ENCODE measurements around the gene GAPDH.
"Not testable (repeated sequence)": the region's sequence is repeated elsewhere in the genome, so short reads cannot be mapped to it uniquely, and the experiment has no call there.

Gene GAPDH

GRCh38 chr12:6533923-6534694 lies at the start of gene GAPDH:
Gene GAPDH, plus strand, starts transcription at chr12:6534517. Its CDS starts 316 bp downstream, at chr12:6534833.
- DNase-seq (ENCODE audit: low spot score) (peak; percentile 94), FAIRE-seq (peak; percentile 49)

GRCh38 chr12:6488240-6488639 lies 46.1 kb upstream of the GAPDH start:
- FAIRE-seq (no peak), DNase-seq (ENCODE audit: low spot score) (no peak)

- DNase-seq (ENCODE audit: low spot score) (no peak), FAIRE-seq (no peak)
Measured at GRCh38 chr12:6489449-6489848, 44.9 kb upstream of the GAPDH start.

GRCh38 chr12:6490673-6491072 lies 43.6 kb upstream of the GAPDH start:
- not testable (repeated sequence) for DNase-seq (ENCODE audit: low spot score); FAIRE-seq

GRCh38 chr12:6492838-6493496 lies 41.4 kb upstream of the GAPDH start, which contains the start of gene MRPL51:
Gene MRPL51, minus strand, starts transcription at chr12:6493262. Its CDS starts 126 bp downstream, at chr12:6493136.
- FAIRE-seq (peak; percentile 35), DNase-seq (ENCODE audit: low spot score) (peak; percentile 80)

- peak; percentile 92 for DNase-seq (ENCODE audit: low spot score)
- FAIRE-seq, result peak; percentile 44
Measured at GRCh38 chr12:6493497-6494257, 40.6 kb upstream of the GAPDH start, which contains the start of gene NCAPD2. Gene NCAPD2, plus strand, starts transcription at chr12:6494102. Its CDS starts 997 bp downstream, at chr12:6495099.

- FAIRE-seq (no peak), DNase-seq (ENCODE audit: low spot score) (no peak)
Measured at GRCh38 chr12:6494258-6494743, 40.0 kb upstream of the GAPDH start.

GRCh38 chr12:6494968-6495367 lies 39.3 kb upstream of the GAPDH start:
- no peak for DNase-seq (ENCODE audit: low spot score)
- FAIRE-seq, result no peak

GRCh38 chr12:6497291-6497690 lies 37.0 kb upstream of the GAPDH start:
- DNase-seq (ENCODE audit: low spot score); FAIRE-seq: not testable (repeated sequence)

GRCh38 chr12:6500466-6500865 lies 33.9 kb upstream of the GAPDH start:
- no peak for DNase-seq (ENCODE audit: low spot score)
- FAIRE-seq, result no peak

- FAIRE-seq (no peak), DNase-seq (ENCODE audit: low spot score) (no peak)
Measured at GRCh38 chr12:6507102-6507998, 27.0 kb upstream of the GAPDH start.

GRCh38 chr12:6508087-6508486 lies 26.2 kb upstream of the GAPDH start:
- no peak for DNase-seq (ENCODE audit: low spot score)
- no peak for FAIRE-seq

GRCh38 chr12:6520186-6520585 lies 14.1 kb upstream of the GAPDH start:
- DNase-seq (ENCODE audit: low spot score) (no peak), FAIRE-seq (no peak)

- DNase-seq (ENCODE audit: low spot score), result no peak
Measured at GRCh38 chr12:6522193-6522592, 12.1 kb upstream of the GAPDH start.

GRCh38 chr12:6523708-6524107 lies 10.6 kb upstream of the GAPDH start:
- DNase-seq (ENCODE audit: low spot score), result no peak
- no peak for FAIRE-seq

More at GRCh38 chr12:6522193-6522592, 12.1 kb upstream of the GAPDH start:
- FAIRE-seq, result no peak

- FAIRE-seq, result no peak
- no peak for DNase-seq (ENCODE audit: low spot score)
Measured at GRCh38 chr12:6524648-6525047, 9.7 kb upstream of the GAPDH start.

- no peak for FAIRE-seq
Measured at GRCh38 chr12:6526201-6526600, 8.1 kb upstream of the GAPDH start.

GRCh38 chr12:6526766-6527525 lies 7.4 kb upstream of the GAPDH start:
- no peak for DNase-seq (ENCODE audit: low spot score)
- no peak for FAIRE-seq

More at GRCh38 chr12:6526201-6526600, 8.1 kb upstream of the GAPDH start:
- DNase-seq (ENCODE audit: low spot score), result no peak

- DNase-seq (ENCODE audit: low spot score), result no peak
- no peak for FAIRE-seq
Measured at GRCh38 chr12:6527711-6528110, 6.6 kb upstream of the GAPDH start.

Data from RCC 7860 (cell line).